NT2/D1 (cell line): ENCODE measurements around the gene RTP5.

Experiments used
- SUZ12 ChIP-seq: IDR thresholded peaks from 2 replicates; pipeline ENCODE4 v1.6.1; 2011; ENCODE audit not compliant: insufficient read length, insufficient read depth; ENCODE audit errors: extremely low read depth
- YY1 ChIP-seq: IDR thresholded peaks from 2 replicates; pipeline ENCODE4 v1.6.1; 2011; ENCODE audit not compliant: insufficient read length, insufficient read depth
- ZNF274 ChIP-seq: IDR thresholded peaks from 2 replicates; pipeline ENCODE4 v1.6.1; 2011; ENCODE audit warnings: mild to moderate bottlenecking, low read depth, low read length

GRCh38 chr2:241911551-241911950 lies 42.0 kb downstream of the RTP5 start:
- TF ChIP-seq ZNF274 (no peak), YY1 (no peak), SUZ12 (no peak)
